Chondrocyte (in vitro differentiated cells): ENCODE measurements around the gene RRAS2. TPM values are rescaled to one million over a fixed set of nuclear protein-coding genes. Genes with fewer than 3 reads are reported as not detected.

Source experiments
- DNase-seq: peaks from one replicate; pipeline ENCODE4 v3.0.0; 2021; ENCODE audit warnings: mixed read lengths, low spot score
- H3K27ac Mint-ChIP-seq: one replicate; pipeline ENCODE4 v1.8.0; 2021; ENCODE audit warnings: mild to moderate bottlenecking, moderate library complexity, mixed read lengths; ENCODE audit not compliant: unreplicated experiment
- H3K27me3 Mint-ChIP-seq: 2 replicates; pipeline ENCODE4 v1.8.0; 2021; ENCODE audit warnings: low read depth, mixed read lengths
- H3K36me3 Mint-ChIP-seq: 2 replicates; pipeline ENCODE4 v1.8.0; 2021; ENCODE audit warnings: low read depth, mixed read lengths
- H3K4me1 Mint-ChIP-seq: 2 replicates; pipeline ENCODE4 v1.8.0; 2021; ENCODE audit warnings: low read depth, mild to moderate bottlenecking, mixed read lengths
- H3K4me3 Mint-ChIP-seq: one replicate; pipeline ENCODE4 v1.8.0; 2021; ENCODE audit warnings: mild to moderate bottlenecking, moderate library complexity, mixed read lengths; ENCODE audit not compliant: unreplicated experiment
- H3K9me3 Mint-ChIP-seq: 2 replicates; pipeline ENCODE4 v1.8.0; 2021; ENCODE audit warnings: low read depth, mixed read lengths
- total RNA-seq: library from RNA; stranded (reverse); gene quantifications from 3 replicates; pipeline ENCODE4 v1.2.1, GENCODE V29; 2021
- TF ChIP-seq, protein P1 (sequence below): fragments of 200-600 bp; sonication (generic); IDR thresholded peaks from 2 replicates; pipeline ENCODE4 v1.5.0; 2021; ENCODE audit warnings: antibody characterized with exemption, mild to moderate bottlenecking, moderate library complexity

RRAS2 gene
- total RNA-seq, 1 donor from 2014 or later = 74.1 TPM

DNA sequence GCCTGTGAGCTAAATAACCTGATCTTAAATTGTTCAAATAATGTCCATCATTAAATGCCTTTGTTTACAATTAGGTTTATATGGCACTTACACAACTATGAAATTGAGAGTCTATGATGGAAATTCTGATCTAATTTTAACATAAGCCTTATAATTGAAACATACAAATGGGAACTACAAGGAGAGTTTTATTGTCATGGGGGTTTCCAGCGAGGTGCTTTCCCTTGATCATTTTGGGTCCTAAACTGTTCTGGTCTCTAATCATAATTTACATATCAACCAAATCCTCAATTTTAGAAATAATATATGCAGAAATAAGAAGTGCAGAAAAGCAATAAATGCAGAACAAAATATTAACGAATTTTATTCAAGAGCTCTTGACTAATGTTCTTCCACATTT is 44.9 kb downstream of the RRAS2 start:
- H3K4me3 Mint-ChIP-seq = no peak overlapping the region
- H3K9me3 Mint-ChIP-seq = no peaks in the 10 kb centered on the region
- no peak overlapping the region for H3K27ac Mint-ChIP-seq
- TF ChIP-seq, protein P1, sequence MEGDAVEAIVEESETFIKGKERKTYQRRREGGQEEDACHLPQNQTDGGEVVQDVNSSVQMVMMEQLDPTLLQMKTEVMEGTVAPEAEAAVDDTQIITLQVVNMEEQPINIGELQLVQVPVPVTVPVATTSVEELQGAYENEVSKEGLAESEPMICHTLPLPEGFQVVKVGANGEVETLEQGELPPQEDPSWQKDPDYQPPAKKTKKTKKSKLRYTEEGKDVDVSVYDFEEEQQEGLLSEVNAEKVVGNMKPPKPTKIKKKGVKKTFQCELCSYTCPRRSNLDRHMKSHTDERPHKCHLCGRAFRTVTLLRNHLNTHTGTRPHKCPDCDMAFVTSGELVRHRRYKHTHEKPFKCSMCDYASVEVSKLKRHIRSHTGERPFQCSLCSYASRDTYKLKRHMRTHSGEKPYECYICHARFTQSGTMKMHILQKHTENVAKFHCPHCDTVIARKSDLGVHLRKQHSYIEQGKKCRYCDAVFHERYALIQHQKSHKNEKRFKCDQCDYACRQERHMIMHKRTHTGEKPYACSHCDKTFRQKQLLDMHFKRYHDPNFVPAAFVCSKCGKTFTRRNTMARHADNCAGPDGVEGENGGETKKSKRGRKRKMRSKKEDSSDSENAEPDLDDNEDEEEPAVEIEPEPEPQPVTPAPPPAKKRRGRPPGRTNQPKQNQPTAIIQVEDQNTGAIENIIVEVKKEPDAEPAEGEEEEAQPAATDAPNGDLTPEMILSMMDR = no peak
- no peaks in the 10 kb centered on the region for H3K36me3 Mint-ChIP-seq
- no peak for DNase-seq
- H3K4me1 Mint-ChIP-seq = peaks cover 57% of the 10 kb centered on the region
- H3K27me3 Mint-ChIP-seq = no peaks in the 10 kb centered on the region

DNA sequence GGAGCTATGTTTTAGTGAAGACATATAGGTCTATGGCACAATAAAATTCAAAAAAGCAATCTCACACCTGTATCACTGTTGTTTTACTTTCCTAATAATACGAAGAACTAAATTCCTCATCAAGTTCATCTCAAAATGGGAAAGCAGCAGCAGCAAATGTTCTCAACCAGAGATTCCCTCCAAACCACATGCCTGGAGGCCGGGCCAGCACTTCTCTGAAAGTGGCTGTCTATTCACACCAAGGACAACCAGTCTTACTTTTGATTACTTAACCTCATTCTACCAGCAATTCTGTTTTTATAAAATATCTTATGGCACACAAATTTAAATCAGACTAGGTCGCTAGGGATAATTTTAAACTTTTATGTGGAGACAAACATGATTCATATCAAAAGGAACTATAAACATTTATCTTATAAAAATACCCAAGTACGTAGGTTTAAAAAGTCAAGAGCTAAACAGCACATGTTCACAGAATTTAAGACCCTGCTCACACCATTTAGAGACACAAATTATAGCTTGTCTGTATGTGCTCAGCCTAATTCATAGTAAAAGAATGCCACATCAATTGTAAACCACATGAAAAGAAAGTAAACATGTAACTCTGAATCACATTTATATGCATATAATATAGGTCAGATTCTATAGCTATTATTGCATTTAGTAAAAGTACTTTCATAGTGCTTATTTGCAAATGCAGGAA is 46.1 kb downstream of the RRAS2 start:
- H3K27ac Mint-ChIP-seq = peak overlapping the region; percentile 91
- TF ChIP-seq, protein P1 = no peak
- no peaks in the 10 kb centered on the region for H3K9me3 Mint-ChIP-seq
- H3K36me3 Mint-ChIP-seq = no peaks in the 10 kb centered on the region
- no peak for DNase-seq
- H3K27me3 Mint-ChIP-seq = no peaks in the 10 kb centered on the region
- H3K4me3 Mint-ChIP-seq = peak overlapping the region; percentile 23
- peaks cover 45% of the 10 kb centered on the region for H3K4me1 Mint-ChIP-seq

DNA sequence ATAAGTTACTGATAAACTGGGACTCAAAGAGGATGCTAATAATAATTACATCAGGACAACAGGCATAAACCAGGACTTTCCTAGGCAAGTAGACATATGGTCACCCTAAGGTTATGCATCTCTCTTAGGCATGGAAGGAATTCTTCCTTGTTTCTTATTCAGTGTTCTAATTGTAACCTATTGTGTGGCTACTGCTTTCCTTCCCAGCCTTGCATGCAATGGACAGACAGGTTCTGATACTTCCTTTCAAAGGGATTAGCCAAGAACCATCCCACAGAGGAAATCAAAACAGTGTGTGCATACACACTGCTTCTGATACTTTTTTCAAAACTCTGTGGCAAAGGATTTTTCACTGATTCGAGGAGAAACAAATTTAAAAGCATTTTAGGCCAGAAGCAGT is 48.3 kb downstream of the RRAS2 start:
- Mint-ChIP-seq H3K9me3 (no peaks in the 10 kb centered on the region), H3K36me3 (no peaks in the 10 kb centered on the region), H3K4me1 (peaks cover 43% of the 10 kb centered on the region), H3K27ac (peak overlapping the region; percentile 52), H3K4me3 (no peak overlapping the region), H3K27me3 (no peaks in the 10 kb centered on the region)
- DNase-seq = no peak
- TF ChIP-seq, protein P1 = no peak

DNA sequence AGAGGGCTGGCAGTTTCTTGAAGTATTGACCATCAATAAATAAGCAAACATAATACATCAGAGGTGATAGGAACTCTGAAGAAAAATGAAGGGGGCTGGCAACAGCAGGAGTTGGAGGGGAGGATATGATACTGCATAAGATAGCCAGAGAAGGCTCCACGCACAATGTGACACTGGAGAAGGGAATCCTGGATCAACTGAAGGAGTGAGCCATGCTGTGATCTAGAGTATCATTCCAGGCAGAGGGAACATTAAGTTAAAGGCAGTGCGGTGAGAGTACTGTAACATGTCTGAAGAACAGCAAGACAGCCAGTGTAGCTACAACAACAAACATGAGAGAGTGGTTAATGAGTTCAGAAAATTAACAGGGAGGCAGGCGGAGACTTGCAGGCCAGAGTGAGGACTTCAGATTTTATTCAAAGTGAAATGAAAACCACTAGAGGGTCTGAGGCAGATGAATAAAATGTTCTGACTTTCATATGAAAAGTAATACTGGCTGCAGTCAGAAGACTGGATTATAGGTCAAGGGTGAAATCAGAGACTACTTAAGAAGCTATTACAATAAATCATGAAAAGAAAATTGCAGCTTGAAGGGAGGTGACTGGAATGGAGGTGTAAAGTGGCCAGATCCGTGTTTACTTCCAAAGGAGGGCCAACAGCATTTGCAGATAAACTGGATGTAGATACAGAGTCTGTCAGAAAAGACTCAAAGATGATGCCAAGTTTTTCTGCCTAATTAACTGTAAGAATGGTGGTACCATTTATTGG is 49.4 kb downstream of the RRAS2 start:
- H3K4me1 Mint-ChIP-seq = peaks cover 37% of the 10 kb centered on the region
- H3K9me3 Mint-ChIP-seq = no peaks in the 10 kb centered on the region

DNA sequence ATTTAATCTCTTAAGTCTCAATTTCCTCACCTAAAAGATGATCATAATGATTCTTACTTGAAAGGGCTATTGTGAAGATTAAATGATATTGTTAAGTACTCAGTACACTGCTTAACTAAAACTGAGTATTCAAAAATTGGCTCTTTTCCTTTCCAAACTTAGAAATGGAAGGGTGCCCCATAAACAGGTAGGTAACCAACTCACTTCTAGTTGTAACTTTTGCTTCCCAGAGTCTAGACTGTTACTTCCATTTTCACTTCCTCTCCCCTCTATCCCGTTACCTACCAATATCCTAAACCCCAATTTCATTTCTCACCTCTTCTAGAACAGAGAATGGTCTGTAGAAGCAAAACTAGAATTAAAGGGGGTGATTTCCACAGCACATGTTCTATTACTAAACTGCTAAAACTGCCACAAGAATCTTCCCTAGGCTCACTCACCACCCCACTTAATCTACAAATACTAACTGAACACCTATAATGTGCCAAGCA is 50.0 kb downstream of the RRAS2 start:
- TF ChIP-seq, protein P1 = peak; percentile 58
- Mint-ChIP-seq H3K4me3 (no peak overlapping the region), H3K9me3 (no peaks in the 10 kb centered on the region), H3K4me1 (peaks cover 36% of the 10 kb centered on the region), H3K27ac (no peak overlapping the region), H3K27me3 (no peaks in the 10 kb centered on the region), H3K36me3 (no peaks in the 10 kb centered on the region)
- DNase-seq = no peak

More for the DNA sequence above, 49.4 kb downstream of the RRAS2 start:
- H3K27ac Mint-ChIP-seq = no peak overlapping the region
- no peak overlapping the region for H3K4me3 Mint-ChIP-seq
- H3K27me3 Mint-ChIP-seq = no peaks in the 10 kb centered on the region
- TF ChIP-seq, protein P1 = no peak
- DNase-seq = no peak
- no peaks in the 10 kb centered on the region for H3K36me3 Mint-ChIP-seq
